Measurements from ENCODE around the gene PTPN3. TPM values are rescaled to one million over a fixed set of nuclear protein-coding genes. Genes with fewer than 3 reads are reported as not detected.
A peak's percentile ranks its signal among the peaks of the same experiment; 100 is the strongest.

Gene PTPN3
- total RNA-seq, 1 experiment from 2014 or later, result 1.1 TPM

- Histone ChIP-seq H3K36me3 (ENCODE audit: insufficient read depth, low read length, poor library complexity, severe bottlenecking) (no peaks in the 10 kb centered on the region), H3K27ac (ENCODE audit: low read depth, low read length, poor library complexity, severe bottlenecking) (no peak overlapping the region), H3K9me3 (ENCODE audit: low read depth, low read length, poor library complexity, severe bottlenecking) (no peaks in the 10 kb centered on the region), H3K4me3 (ENCODE audit: low read depth, low read length, poor library complexity, severe bottlenecking) (no peak overlapping the region), H3K4me1 (ENCODE audit: insufficient read depth, low read length, poor library complexity, severe bottlenecking) (peaks cover 10% of the 10 kb centered on the region), H3K27me3 (replicated peaks; ENCODE audit: insufficient read depth, low read depth, low read length, poor library complexity) (peaks cover 87% of the 10 kb centered on the region)
- TF ChIP-seq CTCF (conservative IDR thresholded peaks at IDR 0.05; ENCODE audit: low read depth, low read length) (no peak), EZH2 (IDR thresholded peaks at IDR 0.05; ENCODE audit: borderline replicate concordance, low read depth, low read length, poor library complexity, severe bottlenecking) (no peak)
- CTCF ChIA-PET, result no interaction called here
- BruUV-seq (replicated peaks), result no TSS peak
- intact Hi-C loops (cut with micrococcal nuclease; ENCODE audit: unreplicated experiment), result no loop called here
- DNase-seq (ENCODE audit: low spot score), result no peak
- POLR2A ChIA-PET (ENCODE audit: low non-redundant PET), result interaction anchor here (0.6 kb wide), 1 partner anchor 665 kb away, joined by 6 read pairs; no protein-coding TSS in a partner anchor
Observed at GRCh38 chr9:109500421-109500974, 2.4 kb upstream of the PTPN3 start.

GRCh38 chr9:109499631-109500410, 1.7 kb upstream of the PTPN3 start:
- peaks cover 10% of the 10 kb centered on the region for H3K4me1 ChIP-seq (ENCODE audit: insufficient read depth, low read length, poor library complexity, severe bottlenecking)
- peak; percentile 77 for TF ChIP-seq EZH2 (IDR thresholded peaks at IDR 0.05; ENCODE audit: borderline replicate concordance, low read depth, low read length, poor library complexity, severe bottlenecking)
- TF ChIP-seq CTCF (conservative IDR thresholded peaks at IDR 0.05; ENCODE audit: low read depth, low read length), result no peak
- peak; percentile 30 for DNase-seq (ENCODE audit: low spot score)
- H3K4me3 ChIP-seq (ENCODE audit: low read depth, low read length, poor library complexity, severe bottlenecking), result peak overlapping the region; percentile 27
- peaks cover 90% of the 10 kb centered on the region for H3K27me3 ChIP-seq (replicated peaks; ENCODE audit: insufficient read depth, low read depth, low read length, poor library complexity)
- POLR2A ChIA-PET (ENCODE audit: low non-redundant PET), result no interaction called here
- H3K36me3 ChIP-seq (ENCODE audit: insufficient read depth, low read length, poor library complexity, severe bottlenecking), result no peaks in the 10 kb centered on the region
- H3K27ac ChIP-seq (ENCODE audit: low read depth, low read length, poor library complexity, severe bottlenecking), result no peak overlapping the region
- no peaks in the 10 kb centered on the region for H3K9me3 ChIP-seq (ENCODE audit: low read depth, low read length, poor library complexity, severe bottlenecking)
- BruUV-seq (replicated peaks), result no TSS peak
- intact Hi-C loops (cut with micrococcal nuclease; ENCODE audit: unreplicated experiment), result no loop called here
- CTCF ChIA-PET, result no interaction called here

GRCh38 chr9:109499093-109499630, 1.1 kb upstream of the PTPN3 start:
- peaks cover 84% of the 10 kb centered on the region for H3K27me3 ChIP-seq (replicated peaks; ENCODE audit: insufficient read depth, low read depth, low read length, poor library complexity)
- POLR2A ChIA-PET (ENCODE audit: low non-redundant PET), result no interaction called here
- H3K36me3 ChIP-seq (ENCODE audit: insufficient read depth, low read length, poor library complexity, severe bottlenecking), result no peaks in the 10 kb centered on the region
- no TSS peak for BruUV-seq (replicated peaks)
- no peak for TF ChIP-seq EZH2 (IDR thresholded peaks at IDR 0.05; ENCODE audit: borderline replicate concordance, low read depth, low read length, poor library complexity, severe bottlenecking)
- TF ChIP-seq CTCF (conservative IDR thresholded peaks at IDR 0.05; ENCODE audit: low read depth, low read length), result no peak
- intact Hi-C loops (cut with micrococcal nuclease; ENCODE audit: unreplicated experiment), result no loop called here
- H3K27ac ChIP-seq (ENCODE audit: low read depth, low read length, poor library complexity, severe bottlenecking), result no peak overlapping the region
- peaks cover 10% of the 10 kb centered on the region for H3K4me1 ChIP-seq (ENCODE audit: insufficient read depth, low read length, poor library complexity, severe bottlenecking)
- no peaks in the 10 kb centered on the region for H3K9me3 ChIP-seq (ENCODE audit: low read depth, low read length, poor library complexity, severe bottlenecking)
- peak overlapping the region; percentile 27 for H3K4me3 ChIP-seq (ENCODE audit: low read depth, low read length, poor library complexity, severe bottlenecking)
- DNase-seq (ENCODE audit: low spot score), result no peak
- CTCF ChIA-PET, result no interaction called here
